ENCODE measurements around the gene NPAS3.

NPAS3 gene

DNA sequence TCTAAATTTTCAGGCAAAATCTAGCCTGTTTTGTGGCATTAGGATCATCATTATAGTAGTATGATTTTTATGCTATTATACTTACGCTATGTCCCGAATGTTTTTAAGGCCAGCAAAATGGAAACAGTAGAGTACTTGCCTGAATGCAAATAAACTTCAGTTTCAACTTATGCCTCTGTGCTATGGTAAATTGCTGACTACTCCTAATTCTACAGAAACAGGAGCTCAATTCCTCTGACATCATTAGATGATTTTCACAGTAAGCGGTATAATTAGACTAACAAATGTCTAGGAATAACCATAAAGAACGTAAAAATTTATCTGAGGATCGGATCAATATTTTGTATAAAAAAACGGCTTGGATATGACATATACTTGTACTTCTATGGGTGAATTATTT, 742.2 kb downstream of the NPAS3 start:
- DNase-seq (ENCODE audit: low spot score): no peak

DNA sequence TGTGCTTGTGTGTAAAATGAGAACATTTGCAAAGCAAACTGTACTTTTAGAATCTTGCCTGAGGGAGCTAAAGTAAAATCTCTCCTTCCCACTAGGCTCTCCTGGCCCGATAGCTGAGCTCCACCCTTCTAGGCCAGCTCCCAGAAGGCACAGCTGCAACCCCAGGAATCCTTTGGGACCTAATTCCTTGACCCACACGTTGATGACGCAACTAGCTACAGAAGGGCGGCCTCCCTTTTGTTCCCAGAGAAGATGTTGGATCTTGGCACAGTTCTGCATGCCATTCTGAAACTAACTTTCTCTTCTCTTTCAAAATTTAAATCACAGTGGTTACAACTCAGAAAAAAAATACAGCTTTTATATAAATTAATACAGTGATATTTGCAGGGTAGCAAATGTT, 744.1 kb downstream of the NPAS3 start:
- no peak for DNase-seq (ENCODE audit: low spot score)

DNA sequence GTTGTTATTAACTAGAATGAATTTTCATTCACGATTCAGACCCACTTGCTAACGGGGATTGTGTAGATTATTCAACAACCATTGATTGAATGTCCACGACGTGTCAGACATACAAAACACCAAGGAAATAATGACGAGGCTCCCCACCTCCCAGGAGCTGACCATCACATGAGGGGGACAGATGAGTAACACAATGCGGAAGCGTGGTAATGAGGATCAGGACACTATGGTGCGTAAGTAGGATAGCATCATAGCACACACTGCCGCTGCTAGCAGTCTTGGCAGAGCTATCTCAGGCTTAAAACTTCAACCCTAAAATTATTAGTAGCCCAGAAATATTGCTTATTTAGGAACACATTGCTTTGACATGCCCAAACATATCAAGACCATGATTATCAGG, 746.3 kb downstream of the NPAS3 start:
- DNase-seq (ENCODE audit: low spot score): no peak

DNA sequence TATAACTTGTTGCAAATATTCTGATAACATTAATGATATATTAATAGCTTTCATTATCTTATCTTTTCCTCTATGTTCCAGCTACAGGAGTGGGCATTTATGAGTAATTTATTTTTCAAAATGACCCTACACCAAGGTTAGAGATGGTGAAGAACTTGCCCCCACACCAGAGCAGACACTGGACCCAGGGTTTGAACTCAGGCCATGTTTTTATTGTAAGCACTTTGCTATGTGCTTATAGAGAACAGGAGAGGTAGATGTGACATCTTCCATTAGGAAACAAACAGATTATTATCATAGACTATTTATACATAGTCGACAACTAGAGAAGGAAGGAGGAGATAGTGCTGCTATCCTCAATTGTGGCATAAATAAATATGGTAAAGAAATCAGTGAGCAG, 747.0 kb downstream of the NPAS3 start:
- DNase-seq (ENCODE audit: low spot score): no peak

DNA sequence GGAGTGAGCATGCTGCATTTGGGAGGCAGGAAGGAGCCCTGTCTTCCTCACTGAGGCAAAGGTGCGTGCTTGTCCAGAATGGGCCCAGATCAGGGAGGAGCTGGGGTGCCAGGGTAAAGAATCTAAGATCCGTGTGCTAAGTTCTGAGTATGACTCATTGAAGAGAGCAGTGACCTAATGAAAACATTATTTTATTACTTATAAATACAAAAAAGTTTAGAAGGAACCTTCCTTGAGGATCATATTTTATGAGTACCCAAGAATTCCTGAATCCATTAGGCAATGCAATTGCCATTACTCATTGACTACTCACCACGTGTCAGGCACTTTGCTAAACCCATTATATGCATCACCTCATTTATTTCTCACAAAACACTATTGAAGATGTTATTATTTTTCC, 747.5 kb downstream of the NPAS3 start:
- DNase-seq (ENCODE audit: low spot score): peak; percentile 55

DNA sequence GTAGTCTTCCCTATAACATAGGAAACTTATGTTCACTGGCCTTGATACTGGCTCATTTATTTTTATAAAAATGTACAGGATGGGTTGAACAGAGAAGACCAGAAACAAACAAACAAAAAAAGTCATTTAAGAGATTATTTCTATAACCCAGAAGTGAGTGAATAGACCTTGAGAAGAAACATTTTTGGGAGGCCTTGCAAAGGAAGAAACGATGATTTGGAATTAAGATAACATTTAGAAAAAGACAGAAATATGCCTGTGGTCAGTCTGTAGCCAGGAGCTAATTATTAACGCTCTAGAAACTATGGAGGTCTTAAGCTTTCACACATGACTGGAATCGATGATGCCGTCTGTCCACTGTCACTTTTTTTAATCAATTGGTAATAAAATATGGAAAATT, 748.2 kb downstream of the NPAS3 start:
- no peak for DNase-seq (ENCODE audit: low spot score)

DNA sequence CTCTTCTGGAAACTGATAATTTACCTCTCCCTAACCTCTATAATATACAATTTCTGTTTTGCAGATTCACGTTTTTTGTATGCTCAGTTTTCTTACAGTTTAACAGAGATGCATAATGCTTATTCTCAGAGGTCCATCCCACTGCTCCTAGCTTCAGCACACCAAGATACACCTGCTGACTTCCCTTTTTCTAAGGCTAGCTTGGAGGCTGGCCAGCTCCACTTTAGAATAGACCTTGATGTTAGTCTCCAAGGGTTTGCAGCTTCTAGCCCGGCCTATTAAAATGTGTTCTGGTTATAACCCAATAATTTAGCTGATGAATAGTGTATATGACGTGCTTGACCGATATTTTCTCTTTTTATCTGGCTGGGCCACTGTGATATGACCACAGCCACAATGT, 751.0 kb downstream of the NPAS3 start:
- DNase-seq (ENCODE audit: low spot score): no peak

DNA sequence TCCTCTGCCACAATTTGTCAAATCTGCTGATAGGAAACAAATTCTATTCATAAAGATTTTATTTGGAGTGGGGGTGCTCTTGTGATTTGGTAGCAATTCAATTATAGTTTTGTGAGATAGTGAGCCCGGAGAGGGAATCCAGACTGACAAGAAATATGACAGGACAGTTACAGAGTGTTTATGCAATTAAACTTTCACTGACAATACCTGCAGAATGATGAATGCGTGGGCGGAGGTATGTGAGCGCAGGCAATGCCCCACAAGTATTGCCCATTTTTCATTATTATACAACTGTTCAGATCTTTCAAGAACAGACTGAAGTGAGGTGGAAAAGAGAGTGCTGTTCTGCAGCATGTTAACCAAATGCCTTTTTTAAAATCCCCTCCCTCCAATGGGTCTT, 753.2 kb downstream of the NPAS3 start:
- no peak for DNase-seq (ENCODE audit: low spot score)

DNA sequence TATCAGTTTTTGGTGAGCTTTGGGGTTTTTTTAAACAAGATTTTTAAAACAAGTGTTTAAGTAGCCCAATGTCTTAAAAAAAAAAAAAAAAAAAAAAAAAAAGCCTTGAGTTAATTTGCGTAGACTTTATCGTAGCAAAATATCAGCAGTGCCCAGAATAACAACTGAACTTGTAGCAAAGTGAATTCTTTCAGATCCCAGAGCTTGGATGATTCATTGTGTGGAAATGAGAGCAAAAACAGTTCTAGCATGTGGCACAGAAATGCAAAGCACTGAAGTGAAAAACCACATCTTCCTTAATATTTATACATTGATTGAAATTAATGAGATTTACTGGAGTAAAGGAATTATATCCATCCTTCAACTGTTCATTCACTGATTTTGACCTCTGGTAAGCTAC, 754.1 kb downstream of the NPAS3 start:
- DNase-seq (ENCODE audit: low spot score): no peak

DNA sequence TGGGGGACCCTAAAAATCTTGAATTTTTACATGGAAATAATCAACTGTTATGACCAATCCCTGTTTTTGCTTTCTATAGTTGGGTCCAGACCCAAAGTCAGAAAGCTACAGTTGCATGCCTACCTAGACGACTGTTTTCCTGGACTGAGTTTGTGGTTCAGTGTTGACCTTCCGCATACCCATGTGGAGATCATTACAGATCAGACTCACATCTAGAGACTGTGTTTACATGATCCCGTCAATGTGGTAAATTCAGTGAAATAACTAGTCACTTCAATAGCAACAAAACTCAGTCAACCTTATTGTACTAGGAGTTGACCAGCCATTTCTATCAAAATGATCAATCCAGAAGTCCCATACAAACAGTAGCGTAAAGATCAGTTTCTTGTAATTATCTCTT, 754.6 kb downstream of the NPAS3 start:
- DNase-seq (ENCODE audit: low spot score): no peak

DNA sequence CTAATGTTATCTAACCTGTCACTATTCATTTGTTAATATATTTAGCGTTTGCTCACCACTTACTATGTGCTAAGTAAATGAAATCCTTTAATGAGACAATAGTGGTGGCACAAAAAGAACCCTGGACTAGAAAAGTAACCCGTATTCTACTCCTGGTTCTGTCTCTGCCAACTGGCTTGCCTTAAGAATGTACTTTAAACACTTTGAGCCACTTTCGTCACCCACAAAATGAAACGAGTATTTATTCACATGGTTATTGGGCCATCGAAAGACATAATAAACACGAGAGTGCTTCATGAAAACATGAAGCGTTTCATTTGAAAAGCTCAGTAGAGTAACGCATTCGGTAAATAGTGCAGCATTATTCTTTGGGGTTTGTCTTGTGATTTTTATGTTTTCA, 757.5 kb downstream of the NPAS3 start:
- DNase-seq (ENCODE audit: low spot score): no peak

DNA sequence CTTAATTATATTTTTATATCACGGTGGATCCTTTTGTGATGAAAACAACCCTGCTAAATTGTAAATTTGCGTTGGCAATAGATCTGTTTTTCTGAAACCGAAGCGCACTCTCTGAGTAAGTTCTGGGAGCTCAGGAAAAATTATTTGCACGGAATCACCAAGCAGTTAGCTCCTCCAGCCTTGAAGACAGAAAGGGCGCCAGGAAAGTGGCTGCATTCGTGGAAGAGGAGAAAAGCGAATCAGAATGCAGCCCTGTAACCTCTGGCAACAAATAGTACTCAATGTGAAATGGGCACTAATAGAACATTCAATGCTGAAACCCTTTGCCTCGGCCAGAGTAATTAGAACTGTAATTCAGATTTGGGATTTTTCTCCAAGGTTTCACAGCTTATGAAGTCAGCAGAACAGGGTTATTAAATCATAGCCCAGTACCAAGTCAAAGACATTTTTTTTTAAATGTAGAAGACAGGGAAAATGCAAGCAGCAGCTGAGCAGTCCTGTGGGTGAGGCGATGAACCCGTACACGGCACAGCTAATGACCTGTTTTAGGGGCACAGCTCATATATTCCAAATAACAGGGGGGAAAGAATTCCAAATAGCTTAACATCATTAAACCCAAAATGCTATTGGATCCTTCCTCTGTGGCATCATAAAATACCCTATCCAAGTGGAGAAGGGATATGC, 760.8 kb downstream of the NPAS3 start:
- DNase-seq (ENCODE audit: low spot score): no peak

DNA sequence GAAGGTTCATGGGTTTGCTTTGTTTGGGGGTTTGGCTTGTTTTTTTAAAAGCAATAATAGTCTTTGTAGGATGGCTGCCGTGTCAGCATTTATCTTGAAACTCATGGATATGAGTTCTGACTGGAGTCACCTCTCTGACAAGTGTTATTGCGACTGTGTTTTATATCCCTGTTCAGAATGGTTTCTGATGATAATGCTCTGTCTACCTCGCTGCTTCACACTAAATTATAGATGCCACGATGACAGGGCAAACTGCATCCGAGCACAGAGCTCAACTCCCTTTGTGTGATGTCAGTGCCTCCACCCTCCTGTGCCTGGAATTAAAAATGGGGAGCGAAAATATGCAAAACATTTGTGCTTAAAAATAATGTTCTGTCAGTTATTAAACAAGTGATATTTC, 761.4 kb downstream of the NPAS3 start:
- no peak for DNase-seq (ENCODE audit: low spot score)

DNA sequence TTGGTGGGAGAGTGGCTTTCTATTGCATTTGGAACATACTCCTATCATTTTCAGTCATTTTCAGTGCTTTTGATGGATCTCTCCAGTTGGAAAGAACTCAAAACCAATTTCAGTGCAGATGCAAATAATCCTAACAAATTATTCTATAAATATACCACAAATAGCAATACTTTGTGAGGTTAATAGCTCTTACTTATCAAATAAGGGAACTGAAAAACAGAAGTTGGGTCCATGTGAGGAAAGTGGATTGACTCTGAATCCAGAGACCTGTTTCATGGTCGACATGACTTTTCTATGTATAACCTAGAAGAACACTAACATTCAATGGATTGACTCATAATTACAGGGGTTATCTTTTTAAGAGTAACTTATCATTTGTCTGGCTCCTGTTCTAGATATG, 763.6 kb downstream of the NPAS3 start:
- DNase-seq (ENCODE audit: low spot score): no peak

DNA sequence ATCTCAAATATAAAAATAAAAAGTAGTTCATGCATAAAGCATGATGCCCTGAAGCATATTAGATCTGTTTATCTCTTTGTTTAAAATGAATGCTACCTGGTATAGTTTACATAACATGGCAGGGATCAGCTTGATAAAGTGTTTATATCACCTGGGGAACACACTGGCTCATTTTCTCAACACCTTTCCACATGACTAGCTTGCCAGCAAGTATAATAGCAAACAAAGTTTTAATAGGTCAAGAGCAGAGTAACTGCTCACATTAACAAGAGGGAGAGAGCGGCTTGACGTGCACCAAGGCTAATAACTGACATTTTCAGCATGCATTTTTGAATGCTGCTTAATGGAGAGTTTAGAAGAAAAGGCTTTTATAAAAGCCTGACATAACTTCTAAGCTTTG, 765.8 kb downstream of the NPAS3 start:
- no peak for DNase-seq (ENCODE audit: low spot score)

DNA sequence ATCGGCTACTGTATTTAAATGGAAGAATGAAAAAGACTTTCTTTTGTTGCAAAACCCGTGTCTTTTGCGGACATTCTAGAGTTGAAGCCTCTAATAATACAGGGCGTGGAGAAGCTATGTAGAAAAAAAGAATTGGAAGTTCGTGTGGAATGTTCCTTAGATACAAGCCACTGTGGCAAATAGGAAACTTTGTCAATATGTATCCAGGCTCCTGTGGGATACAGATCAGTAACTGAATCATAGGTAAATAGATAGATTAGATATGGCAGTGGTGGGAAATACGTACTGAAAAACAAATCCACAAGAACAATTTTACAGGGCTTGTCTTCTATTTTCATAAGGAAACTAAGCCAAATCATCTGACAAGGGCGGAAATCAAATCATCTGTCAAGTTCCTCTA, 766.8 kb downstream of the NPAS3 start:
- no peak for DNase-seq (ENCODE audit: low spot score)

DNA sequence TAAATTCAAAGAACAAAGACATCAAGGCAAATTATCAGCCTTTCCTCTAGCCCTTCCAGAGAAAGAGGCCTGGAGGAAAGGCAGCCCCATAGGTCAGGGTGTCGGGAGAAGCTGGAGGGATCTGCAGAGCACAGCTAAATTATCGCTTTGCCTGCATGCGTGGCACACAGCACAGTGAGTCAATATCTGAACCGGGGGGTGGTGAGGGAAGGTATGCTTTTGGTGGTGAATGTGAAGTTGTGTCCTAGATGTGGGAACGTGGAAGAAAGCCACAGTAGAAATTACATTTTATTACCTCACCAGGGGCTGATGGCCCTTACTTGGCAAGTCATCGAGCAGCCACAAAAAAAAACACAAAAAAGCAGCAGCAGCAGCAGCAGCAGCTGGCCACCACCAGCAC, 769.0 kb downstream of the NPAS3 start:
- DNase-seq (ENCODE audit: low spot score): no peak

DNA sequence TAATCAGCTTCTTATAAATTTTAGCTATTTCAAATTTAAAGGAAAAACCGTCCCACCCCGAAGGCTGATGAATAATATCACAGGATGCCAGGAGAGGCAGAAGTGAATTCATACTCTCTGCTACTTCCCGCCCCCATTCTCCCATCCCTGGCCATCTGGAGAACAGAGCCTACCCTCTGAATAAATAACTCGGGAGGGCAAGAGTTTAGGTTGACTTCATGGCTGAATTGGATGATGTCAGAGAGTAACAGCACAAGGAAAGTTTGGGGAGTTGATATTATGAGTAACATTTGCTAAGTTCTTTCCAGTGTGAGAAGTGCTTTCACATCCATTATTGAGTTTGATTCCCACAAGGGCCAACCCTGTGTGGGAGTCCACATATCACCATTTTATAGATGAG, 770.6 kb downstream of the NPAS3 start:
- DNase-seq (ENCODE audit: low spot score): no peak

DNA sequence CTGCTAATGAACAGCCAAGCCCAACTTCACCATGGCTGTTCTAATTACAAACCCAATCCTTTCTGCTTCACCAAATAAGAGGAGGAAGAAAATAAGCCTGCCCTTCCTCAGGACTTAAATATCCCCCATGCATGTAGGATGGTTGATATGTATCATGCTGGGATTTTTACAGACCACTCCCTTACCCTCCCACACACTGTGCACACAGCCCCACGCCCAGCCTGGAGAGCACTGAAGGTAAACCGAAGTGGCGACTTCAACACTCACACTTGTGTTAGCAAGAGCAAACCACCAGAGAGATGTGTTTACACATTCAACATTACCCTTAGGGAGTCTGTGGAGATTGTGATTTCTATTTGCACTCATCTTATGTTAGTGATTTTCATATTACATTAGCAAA, 771.0 kb downstream of the NPAS3 start:
- no peak for DNase-seq (ENCODE audit: low spot score)

DNA sequence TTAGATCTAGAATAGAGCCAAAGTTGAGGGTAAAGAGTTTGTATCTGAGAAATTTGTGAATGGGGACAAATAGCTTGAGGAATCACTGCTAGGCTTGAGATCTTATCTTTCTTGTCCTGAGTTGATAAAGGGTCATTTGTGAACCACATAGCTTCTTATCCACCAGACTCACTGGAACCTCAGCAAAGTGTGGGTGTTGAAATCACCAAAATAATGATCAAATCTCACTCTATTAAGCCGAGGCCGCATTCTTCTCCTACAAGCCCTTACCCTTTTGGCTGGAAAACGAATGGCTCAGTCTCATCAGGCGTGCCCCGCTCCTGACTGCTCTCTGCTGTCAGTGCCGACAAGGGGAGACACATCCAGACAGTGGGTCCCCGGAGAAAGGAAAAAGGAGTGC, 771.6 kb downstream of the NPAS3 start:
- no peak for DNase-seq (ENCODE audit: low spot score)

DNA sequence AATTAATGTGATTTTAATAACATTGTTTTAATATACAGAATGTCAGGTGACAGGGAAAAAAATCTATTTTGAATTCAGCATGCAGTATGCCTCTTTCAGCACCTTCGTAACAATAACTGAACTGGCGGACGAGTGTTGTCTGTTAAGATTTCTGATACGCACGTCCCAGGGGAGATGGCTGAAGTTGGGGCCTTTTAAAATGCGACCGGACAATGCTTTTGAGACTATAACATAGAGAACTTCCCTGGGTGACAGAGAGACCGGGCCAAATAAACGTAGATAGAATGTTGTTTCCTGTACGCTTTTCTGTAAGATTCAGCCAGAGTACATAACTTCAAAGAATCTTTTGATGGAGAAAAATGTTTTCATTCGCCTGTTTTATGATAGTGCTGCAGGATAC, 772.5 kb downstream of the NPAS3 start:
- no peak for DNase-seq (ENCODE audit: low spot score)

DNA sequence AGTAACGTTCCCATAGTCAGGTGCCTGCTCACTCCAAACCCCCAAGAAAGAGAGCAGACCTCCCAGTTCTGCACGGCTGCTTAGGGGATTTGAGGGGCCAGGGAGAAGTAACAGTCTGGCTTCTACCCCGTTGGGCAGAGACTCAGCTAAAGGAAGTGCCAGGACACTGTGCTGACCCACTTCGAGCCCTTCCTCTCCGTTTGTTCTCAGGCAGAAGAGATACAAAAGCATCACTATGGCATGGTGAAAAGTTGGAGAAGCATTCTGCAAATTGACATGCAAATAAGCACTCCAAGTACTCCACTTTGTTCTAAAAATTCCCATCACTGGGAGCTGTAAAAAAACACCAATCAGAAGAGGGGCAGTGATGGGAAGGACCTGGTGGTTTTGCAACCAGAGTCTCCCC, 773.1 kb downstream of the NPAS3 start:
- no peak for DNase-seq (ENCODE audit: low spot score)

DNA sequence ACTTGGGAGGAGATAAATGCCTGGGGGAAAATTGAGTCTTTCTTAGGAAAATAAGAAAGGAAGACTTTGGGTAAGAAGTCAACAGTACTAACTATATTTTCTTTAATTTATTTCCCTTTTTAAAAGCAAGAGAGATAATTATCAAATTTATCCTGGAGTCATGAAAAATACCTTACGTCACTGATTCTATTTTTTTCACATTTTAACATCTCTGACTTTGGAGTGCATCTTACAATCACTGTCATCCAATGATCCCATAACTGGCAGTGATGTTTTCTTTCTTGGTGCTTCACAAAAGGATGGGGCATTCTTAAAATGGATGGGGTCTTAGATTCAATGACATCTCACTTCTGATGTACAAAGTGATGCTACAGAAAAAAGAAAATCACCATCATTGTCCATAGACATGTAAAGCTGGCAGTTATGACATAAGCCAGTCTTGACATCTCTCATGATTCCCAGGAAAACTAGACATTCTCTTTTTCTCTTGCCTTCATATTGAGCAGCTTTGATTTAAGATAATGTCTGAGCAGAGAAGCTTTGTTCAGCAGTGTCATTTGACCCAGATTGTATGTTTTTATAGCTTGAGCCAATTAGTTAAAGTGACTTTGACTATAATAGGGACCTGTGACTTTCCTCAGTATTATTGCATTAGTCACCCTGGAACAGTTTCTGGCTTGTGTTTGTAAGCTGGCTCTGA, 776.0 kb downstream of the NPAS3 start:
- no peak for DNase-seq (ENCODE audit: low spot score)

DNA sequence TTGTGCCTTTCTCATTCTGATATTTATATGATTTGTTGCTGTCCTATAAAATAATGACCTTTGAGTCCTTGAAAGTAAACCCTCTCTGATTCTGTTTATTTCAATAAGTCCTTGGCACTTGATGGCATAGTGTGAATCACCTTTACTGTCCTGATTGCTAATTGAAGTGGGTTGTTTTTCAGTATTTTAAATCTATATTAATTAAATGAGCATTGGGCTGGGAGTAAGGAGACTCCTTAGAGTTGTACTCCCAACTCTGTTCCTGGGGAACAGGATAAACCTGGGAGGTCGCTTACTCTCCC, 776.5 kb downstream of the NPAS3 start:
- no peak for DNase-seq (ENCODE audit: low spot score)
